Stimulated activated CD8-positive, alpha-beta memory T cell treated with anti-CD3 and anti-CD28 coated beads, Interleukin-7, amount 100 ng/mL, for 1 hour (primary cell): ENCODE data around the gene KIF3B.
"Not testable (repeated sequence)": the region's sequence is repeated elsewhere in the genome, so short reads cannot be mapped to it uniquely, and the experiment has no call there.

Source experiments
- DNase-seq, 2 donors: peaks; one replicate each; pipeline ENCODE4 v3.0.0-alpha.2; 2020; ENCODE audit warnings: low read depth in 2 of 2

The KIF3B gene

DNA sequence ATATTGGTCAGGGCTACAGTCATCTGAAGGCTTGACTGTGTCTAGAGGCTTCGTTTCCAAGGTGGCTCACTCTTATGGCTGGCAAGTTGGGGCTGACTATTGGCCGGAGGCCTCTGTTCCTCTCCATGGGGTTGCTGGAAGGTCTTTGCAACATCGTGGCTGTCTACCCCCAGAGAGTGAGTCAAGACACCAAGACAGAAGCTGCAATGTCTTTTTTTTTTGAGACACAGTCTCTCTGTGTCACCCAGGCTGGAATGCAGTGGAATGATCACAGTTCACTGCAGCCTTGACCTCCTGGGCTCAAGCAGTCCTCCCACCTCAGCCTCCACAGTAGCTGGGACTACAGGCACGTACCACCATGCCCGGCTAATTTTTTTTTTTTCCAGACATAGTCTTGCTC lies 29.4 kb upstream of the KIF3B start:
- no peak for DNase-seq

DNA sequence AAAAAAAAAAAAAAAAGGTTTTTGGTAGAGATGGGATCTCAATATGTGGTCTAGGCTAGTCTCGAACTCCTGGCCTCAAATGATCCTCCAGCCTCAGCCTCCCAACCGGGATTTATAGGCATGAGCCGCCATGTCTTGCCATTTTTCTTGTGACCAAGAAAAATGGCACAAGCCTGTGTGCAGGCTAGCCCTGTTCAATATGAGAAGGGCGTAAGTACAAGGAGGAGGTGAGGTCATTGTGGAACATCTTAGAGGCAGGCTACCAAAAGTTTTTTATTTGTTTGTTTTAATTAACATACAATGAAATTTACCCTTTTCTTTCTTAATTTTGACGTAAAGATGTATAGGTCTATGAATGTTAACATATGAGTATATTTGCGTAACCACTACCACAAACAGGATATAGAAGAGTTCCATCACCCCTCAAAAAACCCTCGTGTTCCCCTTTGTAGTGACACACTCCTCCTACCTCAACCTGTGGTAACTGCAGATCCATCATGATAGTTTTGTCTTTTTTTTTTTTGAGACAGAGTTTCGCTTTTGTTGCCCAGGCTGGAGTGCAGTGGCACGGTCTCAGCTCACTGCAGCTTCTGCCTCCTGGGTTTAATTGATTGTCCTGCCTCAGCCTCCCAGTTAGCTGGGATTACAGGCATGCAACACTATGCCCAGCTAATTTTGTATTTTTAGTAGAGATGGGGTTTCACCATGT lies 28.3 kb upstream of the KIF3B start:
- DNase-seq = no peak

DNA sequence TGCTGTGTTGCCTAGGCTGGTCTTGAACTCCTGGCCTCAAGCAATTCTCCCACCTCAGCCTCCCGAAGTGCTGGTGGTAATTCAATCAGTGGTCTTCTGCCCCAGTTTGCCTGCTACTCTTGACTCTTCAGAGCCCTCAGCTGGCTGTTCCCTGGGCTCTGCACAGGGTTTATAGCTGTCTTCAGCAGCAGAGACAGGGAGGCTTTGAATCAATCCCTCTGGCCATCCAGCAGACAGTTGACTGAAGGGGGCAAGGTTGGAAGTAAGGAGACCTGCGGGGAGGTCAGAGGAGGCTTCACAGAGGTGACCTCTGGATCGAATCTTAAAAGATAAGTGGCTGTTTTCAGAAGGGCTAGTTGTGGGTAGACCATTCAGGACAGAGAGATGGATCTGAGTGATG lies 26.0 kb upstream of the KIF3B start:
- no peak for DNase-seq

DNA sequence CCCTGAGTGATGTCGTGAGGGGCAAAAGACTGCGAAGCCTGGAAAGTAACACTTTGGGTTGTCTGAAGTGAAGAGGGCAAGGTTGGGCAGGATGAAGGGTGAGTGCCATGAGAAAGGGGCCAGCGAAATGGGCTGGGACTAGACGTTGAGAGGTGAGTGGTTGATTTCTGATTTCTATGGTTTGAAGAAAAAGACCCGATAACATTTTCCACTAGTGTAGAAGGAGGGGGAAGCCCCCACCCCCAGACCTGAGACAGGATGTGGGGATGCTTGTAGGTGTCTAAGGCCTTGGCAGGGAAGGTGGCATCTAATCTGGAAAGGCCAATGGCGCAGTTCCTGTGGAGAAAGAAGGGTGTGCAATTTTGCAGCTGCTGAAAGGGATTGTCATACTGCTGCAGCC lies 25.3 kb upstream of the KIF3B start:
- DNase-seq = no peak

GRCh38 chr20:32260973-32261372 lies 16.5 kb upstream of the KIF3B start:
- not testable (repeated sequence) for DNase-seq

DNA sequence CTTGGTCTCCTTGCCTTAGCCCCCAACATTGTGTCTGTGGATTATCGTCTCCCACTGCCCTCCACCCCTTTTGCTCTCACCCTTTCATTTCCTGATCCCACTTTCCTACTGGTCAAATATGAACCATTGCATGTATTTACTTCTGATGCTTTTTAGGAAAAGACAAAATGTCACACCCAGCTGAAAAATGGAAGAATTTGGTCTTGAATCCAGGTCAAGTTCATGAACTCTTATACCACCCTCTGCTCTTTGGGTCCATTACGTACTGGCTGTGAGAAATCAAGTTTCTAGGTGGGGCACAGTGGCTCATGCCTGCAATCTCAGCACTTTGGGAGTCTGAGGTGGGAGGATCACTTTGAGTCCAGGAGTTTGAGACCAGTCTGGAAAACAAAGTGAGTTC lies 15.8 kb upstream of the KIF3B start:
- no peak for DNase-seq

- no peak for DNase-seq
Observed at GRCh38 chr20:32263398-32263954, 14.0 kb upstream of the KIF3B start.

DNA sequence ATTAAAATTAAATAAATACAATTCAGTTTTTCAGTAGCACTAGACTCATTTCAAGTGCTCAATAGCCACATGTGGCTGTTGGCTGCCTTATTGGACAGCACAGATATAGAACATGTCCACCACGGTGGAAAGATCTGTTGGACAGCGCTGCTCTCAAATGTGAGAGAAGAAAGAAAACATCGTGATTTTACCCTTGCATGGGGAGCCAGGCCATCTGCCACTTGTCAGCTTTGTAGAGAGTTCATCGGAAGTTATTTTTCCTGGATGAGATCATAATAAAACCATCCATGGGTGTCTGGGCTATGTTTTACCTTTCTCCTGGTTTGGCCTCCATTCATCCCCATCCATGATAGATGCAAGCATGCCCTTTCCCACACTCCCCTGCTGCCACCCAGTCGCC lies 5.8 kb upstream of the KIF3B start:
- no peak for DNase-seq

DNA sequence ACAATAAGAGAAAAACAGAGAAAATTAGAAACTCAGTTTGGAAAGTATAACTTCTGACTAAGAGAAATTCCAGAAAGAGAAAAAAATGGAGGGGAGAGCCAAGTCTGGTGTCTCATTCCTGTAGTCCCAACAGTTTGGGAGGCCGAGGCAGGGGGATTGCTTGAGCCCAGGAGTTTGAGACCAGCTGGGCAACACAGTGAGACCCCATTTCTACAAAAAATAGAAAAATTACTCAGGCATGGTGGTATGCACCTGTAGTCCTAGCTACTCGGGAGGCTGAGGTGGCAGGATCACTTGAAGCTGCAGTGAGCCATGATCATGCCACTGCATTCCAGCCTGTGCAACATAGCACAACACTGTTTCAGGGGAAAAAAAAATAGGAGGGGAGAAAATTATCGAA lies 3.1 kb upstream of the KIF3B start:
- no peak for DNase-seq

DNA sequence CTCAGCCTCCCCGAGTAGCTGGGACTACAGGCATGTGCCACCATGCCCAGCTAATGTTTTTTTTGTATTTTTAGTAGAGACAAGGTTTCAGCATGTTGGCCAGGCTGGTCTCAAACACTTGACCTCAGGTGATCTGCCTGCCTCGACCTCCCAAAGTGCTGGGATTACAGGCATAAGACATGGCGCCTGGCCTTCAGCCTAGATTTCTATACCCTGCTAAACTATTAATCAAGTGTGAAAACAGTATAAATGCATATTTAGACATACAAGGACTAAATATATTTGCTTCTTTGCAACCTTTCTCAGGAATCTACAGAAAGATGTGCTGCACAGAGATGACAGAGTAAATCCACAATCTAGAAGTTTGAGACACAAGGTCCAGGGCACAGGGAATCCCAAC lies 2.3 kb upstream of the KIF3B start:
- DNase-seq = not testable (repeated sequence)

- DNase-seq = no peak
Observed at GRCh38 chr20:32278199-32278643, 770 bp downstream of the KIF3B start.

- no peak for DNase-seq
Observed at GRCh38 chr20:32281711-32282110, 4.3 kb downstream of the KIF3B start.

DNA sequence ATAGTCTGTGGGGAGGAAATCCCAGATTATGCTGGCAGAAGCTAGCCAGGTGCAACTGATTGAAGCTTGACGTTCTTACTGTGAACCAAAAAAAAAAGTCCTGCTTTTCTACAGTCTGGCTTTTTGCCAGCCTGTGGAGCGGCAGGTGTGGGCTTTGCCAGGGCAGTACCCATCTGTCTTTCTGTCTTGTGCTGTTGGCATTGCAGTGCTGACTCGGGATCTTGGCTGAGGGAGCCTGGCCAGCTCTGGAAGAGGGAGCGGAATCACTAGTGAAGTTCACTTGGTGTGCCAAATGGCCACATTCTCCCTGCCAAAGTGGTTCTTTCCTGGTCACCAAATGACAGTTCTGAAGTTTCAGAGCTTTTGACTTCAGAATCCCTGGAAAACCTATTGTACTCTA lies 5.0 kb downstream of the KIF3B start:
- DNase-seq = no peak

- DNase-seq = no peak
Observed at GRCh38 chr20:32285082-32285620, 7.7 kb downstream of the KIF3B start.

GRCh38 chr20:32285621-32286371 lies 8.3 kb downstream of the KIF3B start:
- DNase-seq = no peak

- no peak for DNase-seq
Observed at GRCh38 chr20:32287231-32287638, 9.8 kb downstream of the KIF3B start.

- DNase-seq = no peak
Observed at GRCh38 chr20:32288225-32288849, 10.9 kb downstream of the KIF3B start.

DNA sequence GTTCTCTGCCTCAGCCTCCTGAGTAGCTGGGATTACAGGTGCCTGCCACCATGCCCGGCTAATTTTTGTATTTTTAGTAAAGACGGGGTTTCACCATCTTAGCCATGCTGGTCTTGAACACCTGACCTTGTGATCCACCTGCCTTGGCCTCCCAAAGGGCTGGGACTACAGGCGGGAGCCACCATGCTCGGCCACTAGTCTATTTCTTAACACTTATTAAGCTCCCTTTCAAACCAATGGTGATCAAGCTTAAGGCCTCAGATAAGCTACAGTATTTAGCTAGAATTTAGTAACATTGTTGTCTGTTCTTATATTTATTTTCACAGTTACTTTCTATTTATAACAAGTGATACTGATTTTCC lies 11.8 kb downstream of the KIF3B start:
- not testable (repeated sequence) for DNase-seq

GRCh38 chr20:32289661-32290431 lies 12.4 kb downstream of the KIF3B start:
- no peak for DNase-seq

GRCh38 chr20:32291166-32291565 lies 13.7 kb downstream of the KIF3B start:
- DNase-seq = no peak

GRCh38 chr20:32292548-32292947 lies 15.1 kb downstream of the KIF3B start:
- no peak for DNase-seq

- DNase-seq = no peak
Observed at GRCh38 chr20:32294071-32294470, 16.6 kb downstream of the KIF3B start.
